Measurements from ENCODE around the gene SLC35G1.

DNA sequence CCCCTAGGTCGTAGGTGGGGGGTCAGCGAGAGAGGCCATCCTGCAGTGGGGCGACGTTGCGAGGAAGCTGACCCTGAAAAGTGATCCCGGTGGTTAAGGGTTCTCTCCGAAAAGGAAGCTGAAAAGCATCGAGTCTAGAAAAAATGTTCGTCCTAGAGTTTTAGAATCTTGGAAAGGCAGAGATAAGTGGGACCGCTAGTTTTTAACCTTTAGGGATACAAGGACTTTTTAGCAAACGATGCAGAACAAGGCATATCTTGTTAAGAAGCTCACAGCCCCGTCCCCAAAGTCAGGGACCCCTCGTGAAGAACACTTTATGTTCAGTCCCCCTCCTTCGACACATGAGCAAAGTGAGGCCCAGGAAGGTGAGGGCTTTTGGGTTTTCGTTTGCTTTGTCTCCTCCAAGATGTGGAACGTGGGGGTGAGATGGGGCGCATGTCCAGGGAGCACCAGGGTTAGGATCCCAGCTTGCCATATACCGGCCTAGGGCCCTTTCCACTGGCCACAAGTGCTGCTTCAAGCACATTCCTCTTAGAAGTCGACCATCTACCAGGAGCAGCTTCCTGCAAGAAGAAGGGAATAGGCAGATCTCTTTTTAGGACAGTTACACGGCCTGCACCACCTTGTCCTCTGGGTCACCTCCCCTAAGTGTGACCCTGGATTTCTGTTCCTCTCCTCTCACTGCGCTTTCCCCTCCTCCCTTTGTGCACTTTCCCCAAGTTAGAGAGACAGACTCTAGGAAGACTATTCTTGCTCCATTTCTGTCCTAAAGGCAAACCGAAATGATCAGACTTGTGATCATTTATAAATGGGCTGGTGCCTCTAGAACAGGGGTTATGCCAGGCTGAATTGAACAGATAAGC lies 969 bp downstream of the SLC35G1 start:
- no peak for TF ChIP-seq RAD21 (IDR thresholded peaks at IDR 0.05)
- TF ChIP-seq, protein P1, sequence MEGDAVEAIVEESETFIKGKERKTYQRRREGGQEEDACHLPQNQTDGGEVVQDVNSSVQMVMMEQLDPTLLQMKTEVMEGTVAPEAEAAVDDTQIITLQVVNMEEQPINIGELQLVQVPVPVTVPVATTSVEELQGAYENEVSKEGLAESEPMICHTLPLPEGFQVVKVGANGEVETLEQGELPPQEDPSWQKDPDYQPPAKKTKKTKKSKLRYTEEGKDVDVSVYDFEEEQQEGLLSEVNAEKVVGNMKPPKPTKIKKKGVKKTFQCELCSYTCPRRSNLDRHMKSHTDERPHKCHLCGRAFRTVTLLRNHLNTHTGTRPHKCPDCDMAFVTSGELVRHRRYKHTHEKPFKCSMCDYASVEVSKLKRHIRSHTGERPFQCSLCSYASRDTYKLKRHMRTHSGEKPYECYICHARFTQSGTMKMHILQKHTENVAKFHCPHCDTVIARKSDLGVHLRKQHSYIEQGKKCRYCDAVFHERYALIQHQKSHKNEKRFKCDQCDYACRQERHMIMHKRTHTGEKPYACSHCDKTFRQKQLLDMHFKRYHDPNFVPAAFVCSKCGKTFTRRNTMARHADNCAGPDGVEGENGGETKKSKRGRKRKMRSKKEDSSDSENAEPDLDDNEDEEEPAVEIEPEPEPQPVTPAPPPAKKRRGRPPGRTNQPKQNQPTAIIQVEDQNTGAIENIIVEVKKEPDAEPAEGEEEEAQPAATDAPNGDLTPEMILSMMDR (IDR thresholded peaks at IDR 0.05; ENCODE audit: low read depth, low read length, missing input control): no peak
- TF ChIP-seq, protein P2, sequence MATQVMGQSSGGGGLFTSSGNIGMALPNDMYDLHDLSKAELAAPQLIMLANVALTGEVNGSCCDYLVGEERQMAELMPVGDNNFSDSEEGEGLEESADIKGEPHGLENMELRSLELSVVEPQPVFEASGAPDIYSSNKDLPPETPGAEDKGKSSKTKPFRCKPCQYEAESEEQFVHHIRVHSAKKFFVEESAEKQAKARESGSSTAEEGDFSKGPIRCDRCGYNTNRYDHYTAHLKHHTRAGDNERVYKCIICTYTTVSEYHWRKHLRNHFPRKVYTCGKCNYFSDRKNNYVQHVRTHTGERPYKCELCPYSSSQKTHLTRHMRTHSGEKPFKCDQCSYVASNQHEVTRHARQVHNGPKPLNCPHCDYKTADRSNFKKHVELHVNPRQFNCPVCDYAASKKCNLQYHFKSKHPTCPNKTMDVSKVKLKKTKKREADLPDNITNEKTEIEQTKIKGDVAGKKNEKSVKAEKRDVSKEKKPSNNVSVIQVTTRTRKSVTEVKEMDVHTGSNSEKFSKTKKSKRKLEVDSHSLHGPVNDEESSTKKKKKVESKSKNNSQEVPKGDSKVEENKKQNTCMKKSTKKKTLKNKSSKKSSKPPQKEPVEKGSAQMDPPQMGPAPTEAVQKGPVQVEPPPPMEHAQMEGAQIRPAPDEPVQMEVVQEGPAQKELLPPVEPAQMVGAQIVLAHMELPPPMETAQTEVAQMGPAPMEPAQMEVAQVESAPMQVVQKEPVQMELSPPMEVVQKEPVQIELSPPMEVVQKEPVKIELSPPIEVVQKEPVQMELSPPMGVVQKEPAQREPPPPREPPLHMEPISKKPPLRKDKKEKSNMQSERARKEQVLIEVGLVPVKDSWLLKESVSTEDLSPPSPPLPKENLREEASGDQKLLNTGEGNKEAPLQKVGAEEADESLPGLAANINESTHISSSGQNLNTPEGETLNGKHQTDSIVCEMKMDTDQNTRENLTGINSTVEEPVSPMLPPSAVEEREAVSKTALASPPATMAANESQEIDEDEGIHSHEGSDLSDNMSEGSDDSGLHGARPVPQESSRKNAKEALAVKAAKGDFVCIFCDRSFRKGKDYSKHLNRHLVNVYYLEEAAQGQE (IDR thresholded peaks at IDR 0.05): no peak

All from liver (tissue), 3 donors.